Progenitor cell of endocrine pancreas (in vitro differentiated cells): ENCODE data around the gene KLHL6. TPM values are rescaled to one million over a fixed set of nuclear protein-coding genes. Genes with fewer than 3 reads are reported as not detected.
"Not testable (repeated sequence)": the region's sequence is repeated elsewhere in the genome, so short reads cannot be mapped to it uniquely, and the experiment has no call there.

Experiments used
- DNase-seq: peaks from one replicate; pipeline ENCODE4 v3.0.0; 2021; ENCODE audit warnings: low spot score; ENCODE audit not compliant: unreplicated experiment
- H3K27ac Mint-ChIP-seq: 2 replicates; pipeline ENCODE4 v1.8.0; 2021; ENCODE audit warnings: mild to moderate bottlenecking, moderate library complexity, mixed read lengths
- H3K27me3 Mint-ChIP-seq: 2 replicates; pipeline ENCODE4 v1.8.0; 2021; ENCODE audit warnings: mixed read lengths
- H3K36me3 Mint-ChIP-seq: 2 replicates; pipeline ENCODE4 v1.8.0; 2022; ENCODE audit warnings: mixed read lengths; ENCODE audit not compliant: insufficient read depth
- H3K4me1 Mint-ChIP-seq: 2 replicates; pipeline ENCODE4 v1.8.0; 2021; ENCODE audit warnings: low read depth, mixed read lengths
- H3K4me3 Mint-ChIP-seq: 2 replicates; pipeline ENCODE4 v1.8.0; 2021; ENCODE audit warnings: low read depth, mild to moderate bottlenecking, moderate library complexity, mixed read lengths
- H3K9me3 Mint-ChIP-seq: 2 replicates; pipeline ENCODE4 v1.8.0; 2021; ENCODE audit warnings: low read depth, mixed read lengths
- CTCF ChIP-seq: fragments of 200-600 bp; sonication (generic); IDR thresholded peaks from one replicate; pipeline ENCODE4 v1.5.0; 2021; ENCODE audit warnings: antibody characterized with exemption, mild to moderate bottlenecking; ENCODE audit not compliant: unreplicated experiment
- total RNA-seq: library from RNA; stranded (reverse); gene quantifications from 2 replicates; pipeline ENCODE4 v1.2.1, GENCODE V29; 2021

KLHL6 gene
- total RNA-seq, 1 donor from 2014 or later, result 0.12 TPM

GRCh38 chr3:183532620-183533411 lies 22.7 kb downstream of the KLHL6 start:
- no peaks in the 10 kb centered on the region for H3K36me3 Mint-ChIP-seq
- H3K27me3 Mint-ChIP-seq, result peaks cover 5% of the 10 kb centered on the region
- H3K27ac Mint-ChIP-seq, result peak overlapping the region; percentile 68
- no peaks in the 10 kb centered on the region for H3K9me3 Mint-ChIP-seq
- H3K4me3 Mint-ChIP-seq, result no peak overlapping the region
- TF ChIP-seq CTCF, result no peak
- no peak for DNase-seq
- peaks cover 6% of the 10 kb centered on the region for H3K4me1 Mint-ChIP-seq

- Mint-ChIP-seq H3K9me3 (no peaks in the 10 kb centered on the region), H3K36me3 (no peaks in the 10 kb centered on the region), H3K4me3 (no peak overlapping the region), H3K27ac (no peak overlapping the region), H3K27me3 (peaks cover 5% of the 10 kb centered on the region), H3K4me1 (peaks cover 6% of the 10 kb centered on the region)
- DNase-seq, result no peak
- TF ChIP-seq CTCF, result no peak
Measured at GRCh38 chr3:183529717-183530116, 25.8 kb downstream of the KLHL6 start.

GRCh38 chr3:183529185-183529584 lies 26.3 kb downstream of the KLHL6 start:
- Mint-ChIP-seq H3K27ac (no peak overlapping the region), H3K27me3 (peaks cover 5% of the 10 kb centered on the region), H3K36me3 (no peaks in the 10 kb centered on the region), H3K4me3 (no peak overlapping the region), H3K9me3 (no peaks in the 10 kb centered on the region), H3K4me1 (peaks cover 6% of the 10 kb centered on the region)
- no peak for DNase-seq
- no peak for TF ChIP-seq CTCF

GRCh38 chr3:183528758-183529157 lies 26.7 kb downstream of the KLHL6 start:
- not testable (repeated sequence) for H3K4me1 Mint-ChIP-seq, H3K4me3 Mint-ChIP-seq, H3K9me3 Mint-ChIP-seq, H3K36me3 Mint-ChIP-seq, H3K27me3 Mint-ChIP-seq, DNase-seq, H3K27ac Mint-ChIP-seq

GRCh38 chr3:183527428-183528379 lies 27.8 kb downstream of the KLHL6 start:
- no peak overlapping the region for H3K27ac Mint-ChIP-seq
- H3K4me1 Mint-ChIP-seq, result no peaks in the 10 kb centered on the region

More at GRCh38 chr3:183527428-183528379, 27.8 kb downstream of the KLHL6 start:
- no peaks in the 10 kb centered on the region for H3K9me3 Mint-ChIP-seq
- no peak for DNase-seq
- peaks cover 5% of the 10 kb centered on the region for H3K27me3 Mint-ChIP-seq
- no peak for TF ChIP-seq CTCF
- no peaks in the 10 kb centered on the region for H3K36me3 Mint-ChIP-seq
- no peak overlapping the region for H3K4me3 Mint-ChIP-seq
